ENCODE data around the gene MAP7D2. TPM values are rescaled to one million over a fixed set of nuclear protein-coding genes. Genes with fewer than 3 reads are reported as not detected.

MAP7D2 gene
- total and polyA plus RNA-seq, 2 experiments from 2014 or later: 0.94 to 1.7 TPM

- Histone ChIP-seq H3K27ac (no peak overlapping the region), H3K79me2 (no peaks in the 10 kb centered on the region), H3K9me3 (ENCODE audit: low read depth) (no peaks in the 10 kb centered on the region), H4K20me1 (ENCODE audit: insufficient read depth, poor library complexity, severe bottlenecking) (no peaks in the 10 kb centered on the region), H3K27me3 (no peaks in the 10 kb centered on the region), H2AFZ (no peak overlapping the region), H3K4me3 (no peak overlapping the region), H3K36me3 (replicated peaks; ENCODE audit: insufficient read depth, low read depth) (no peaks in the 10 kb centered on the region), H3K4me1 (ENCODE audit: insufficient read depth) (no peaks in the 10 kb centered on the region), H3K9me2 (replicated peaks; ENCODE audit: insufficient read depth) (no peaks in the 10 kb centered on the region), H3K4me2 (no peak overlapping the region)
- WGBS (ENCODE audit: low lambda C conversion rate, missing lambda C conversion rate): 79% methylated on average over 1 of the region's 1 CpG
- TF ChIP-seq EZH2 (IDR thresholded peaks at IDR 0.05; ENCODE audit: borderline replicate concordance): no peak
- TF ChIP-seq CTCF (IDR thresholded peaks at IDR 0.05; ENCODE audit: poor library complexity): no peak
- TF ChIP-seq EZH2phosphoT487 (IDR thresholded peaks at IDR 0.05; ENCODE audit: low read depth, severe bottlenecking, unreplicated experiment): no peak
- no peak for DNase-seq (ENCODE audit: low spot score)
Observed at GRCh38 chrX:20046223-20046622, 70.5 kb downstream of the MAP7D2 start.

DNA sequence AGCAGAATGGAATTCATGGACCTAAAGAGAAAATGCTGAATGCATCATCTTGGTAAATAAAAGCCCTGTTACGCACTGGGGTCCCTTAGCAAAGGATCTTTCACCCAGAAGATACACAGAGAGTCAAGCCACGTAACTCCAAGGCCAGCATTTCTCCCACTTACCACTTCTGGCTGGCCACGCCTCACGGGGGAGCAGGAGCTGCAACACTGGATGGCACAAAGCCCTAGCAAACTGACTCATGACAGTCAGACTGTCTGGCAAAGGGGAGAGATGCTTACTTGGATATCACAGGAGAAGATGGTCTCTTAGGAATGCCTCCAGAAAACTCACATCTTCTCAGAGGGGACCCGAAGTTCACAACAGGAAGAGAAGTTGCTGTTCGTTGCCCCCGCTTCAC, 74.5 kb downstream of the MAP7D2 start:
- no peak overlapping the region for H3K4me3 ChIP-seq
- no peak overlapping the region for H3K27ac ChIP-seq
- 81% methylated on average over 7 of the region's 7 CpGs for WGBS (ENCODE audit: low lambda C conversion rate, missing lambda C conversion rate)
- no peaks in the 10 kb centered on the region for H3K36me3 ChIP-seq (replicated peaks; ENCODE audit: insufficient read depth, low read depth)
- no peaks in the 10 kb centered on the region for H3K79me2 ChIP-seq
- TF ChIP-seq CTCF (IDR thresholded peaks at IDR 0.05; ENCODE audit: poor library complexity) (no peak), EZH2phosphoT487 (IDR thresholded peaks at IDR 0.05; ENCODE audit: low read depth, severe bottlenecking, unreplicated experiment) (no peak), EZH2 (IDR thresholded peaks at IDR 0.05; ENCODE audit: borderline replicate concordance) (no peak)
- no peaks in the 10 kb centered on the region for H3K9me3 ChIP-seq (ENCODE audit: low read depth)
- H3K4me1 ChIP-seq (ENCODE audit: insufficient read depth): no peaks in the 10 kb centered on the region
- no peaks in the 10 kb centered on the region for H4K20me1 ChIP-seq (ENCODE audit: insufficient read depth, poor library complexity, severe bottlenecking)
- H3K27me3 ChIP-seq: no peaks in the 10 kb centered on the region
- H3K9me2 ChIP-seq (replicated peaks; ENCODE audit: insufficient read depth): no peaks in the 10 kb centered on the region
- H2AFZ ChIP-seq: no peak overlapping the region
- DNase-seq (ENCODE audit: low spot score): no peak
- H3K4me2 ChIP-seq: no peak overlapping the region

- no peak overlapping the region for H3K27ac ChIP-seq
- no peak overlapping the region for H3K4me3 ChIP-seq
- H3K9me2 ChIP-seq (replicated peaks; ENCODE audit: insufficient read depth): no peaks in the 10 kb centered on the region
- no peaks in the 10 kb centered on the region for H3K79me2 ChIP-seq
- no peaks in the 10 kb centered on the region for H3K27me3 ChIP-seq
- H2AFZ ChIP-seq: no peak overlapping the region
- H3K4me2 ChIP-seq: no peak overlapping the region
- no peaks in the 10 kb centered on the region for H4K20me1 ChIP-seq (ENCODE audit: insufficient read depth, poor library complexity, severe bottlenecking)
- TF ChIP-seq EZH2phosphoT487 (IDR thresholded peaks at IDR 0.05; ENCODE audit: low read depth, severe bottlenecking, unreplicated experiment) (no peak), CTCF (IDR thresholded peaks at IDR 0.05; ENCODE audit: poor library complexity) (no peak), EZH2 (IDR thresholded peaks at IDR 0.05; ENCODE audit: borderline replicate concordance) (no peak)
- H3K36me3 ChIP-seq (replicated peaks; ENCODE audit: insufficient read depth, low read depth): no peaks in the 10 kb centered on the region
- DNase-seq (ENCODE audit: low spot score): no peak
- 65% methylated on average over 3 of the region's 3 CpGs for WGBS (ENCODE audit: low lambda C conversion rate, missing lambda C conversion rate)
- no peaks in the 10 kb centered on the region for H3K4me1 ChIP-seq (ENCODE audit: insufficient read depth)
- no peaks in the 10 kb centered on the region for H3K9me3 ChIP-seq (ENCODE audit: low read depth)
Observed at GRCh38 chrX:20038966-20039365, 77.7 kb downstream of the MAP7D2 start.

DNA sequence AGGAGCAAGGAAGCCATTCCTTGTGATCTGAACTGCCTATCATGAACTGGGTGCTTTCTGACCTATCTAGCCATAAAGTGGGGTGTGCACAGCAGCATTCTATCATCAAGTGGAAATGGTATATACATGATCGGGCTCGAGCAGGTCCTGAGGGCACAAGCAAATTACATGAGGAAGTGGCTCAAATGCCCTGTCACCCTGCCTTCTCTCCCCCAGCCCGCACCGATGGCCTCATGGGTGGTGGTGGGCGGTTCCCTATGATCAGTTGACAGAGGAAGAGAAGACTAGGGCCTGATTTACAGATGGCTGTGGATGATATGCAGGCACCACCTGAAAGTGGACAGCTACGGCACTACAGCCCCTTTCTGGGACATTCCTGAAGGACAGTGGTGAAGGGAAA, 79.5 kb downstream of the MAP7D2 start:
- H3K4me3 ChIP-seq: no peak overlapping the region
- no peaks in the 10 kb centered on the region for H3K27me3 ChIP-seq
- H3K4me1 ChIP-seq (ENCODE audit: insufficient read depth): no peaks in the 10 kb centered on the region
- 88% methylated on average over 6 of the region's 6 CpGs for WGBS (ENCODE audit: low lambda C conversion rate, missing lambda C conversion rate)
- H3K4me2 ChIP-seq: no peak overlapping the region
- H3K79me2 ChIP-seq: no peaks in the 10 kb centered on the region
- H3K9me2 ChIP-seq (replicated peaks; ENCODE audit: insufficient read depth): no peaks in the 10 kb centered on the region
- H3K27ac ChIP-seq: no peak overlapping the region
- H3K9me3 ChIP-seq (ENCODE audit: low read depth): no peaks in the 10 kb centered on the region
- H3K36me3 ChIP-seq (replicated peaks; ENCODE audit: insufficient read depth, low read depth): no peaks in the 10 kb centered on the region
- TF ChIP-seq EZH2 (IDR thresholded peaks at IDR 0.05; ENCODE audit: borderline replicate concordance) (no peak), EZH2phosphoT487 (IDR thresholded peaks at IDR 0.05; ENCODE audit: low read depth, severe bottlenecking, unreplicated experiment) (no peak)
- H4K20me1 ChIP-seq (ENCODE audit: insufficient read depth, poor library complexity, severe bottlenecking): no peaks in the 10 kb centered on the region
- no peak overlapping the region for H2AFZ ChIP-seq
- DNase-seq (ENCODE audit: low spot score): no peak

All from hepatocyte (in vitro differentiated cells).